Activated CD4-positive, alpha-beta T cell treated with anti-CD3 and anti-CD28 coated beads, Interleukin-2, amount 50 U/mL, for 24 hours (primary cell): Measurements from ENCODE around the gene PIGR.

Source experiments
- DNase-seq, 2 donors: peaks; one replicate each; pipeline ENCODE4 v3.0.0-alpha.2; 2020; ENCODE audit warnings: low read depth in 1 of 2, low spot score in 1 of 2

The PIGR gene

GRCh38 chr1:206912445-206913095, 33.7 kb downstream of the PIGR start:
- DNase-seq: peak in 1 of 2 donors; percentile 69

GRCh38 chr1:206911064-206911663, 35.1 kb downstream of the PIGR start:
- DNase-seq: no peak

GRCh38 chr1:206909883-206910318, 36.4 kb downstream of the PIGR start:
- DNase-seq: no peak

DNA sequence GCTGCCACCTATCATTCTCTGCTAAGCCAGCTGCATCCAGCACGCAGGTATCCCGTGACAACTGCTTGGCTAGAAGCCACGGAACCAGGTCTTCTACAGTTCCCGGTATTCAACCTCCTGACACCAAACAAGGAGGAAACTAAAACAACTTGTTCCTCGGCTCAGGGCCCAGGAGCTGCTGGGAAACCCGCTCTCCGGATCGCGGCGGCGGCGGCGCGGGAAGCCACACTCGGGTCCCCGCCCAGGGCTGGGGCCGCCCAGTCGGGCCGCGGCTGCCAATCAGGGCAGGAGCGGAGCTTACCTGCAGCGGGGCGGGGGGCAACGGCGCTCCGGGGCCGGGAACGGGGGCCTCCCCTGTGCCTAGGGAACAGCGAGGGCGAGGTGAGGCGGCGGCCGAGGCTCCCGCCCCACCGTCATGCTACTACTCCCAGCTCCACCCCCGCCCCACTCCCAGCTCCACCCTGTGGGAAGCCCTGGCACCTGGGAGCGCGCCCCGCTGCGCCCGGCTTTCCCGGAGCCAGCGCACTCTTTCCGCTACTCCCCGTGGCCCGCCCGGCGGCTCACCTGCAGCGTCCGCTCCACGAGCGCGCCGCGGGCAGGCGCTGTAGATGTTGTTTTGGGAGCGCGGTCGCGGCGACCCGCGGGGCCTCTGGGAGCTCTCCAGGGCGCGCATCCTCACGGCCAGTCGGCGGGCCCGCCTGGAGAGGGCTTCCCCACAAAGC, 36.9 kb downstream of the PIGR start:
- no peak for DNase-seq

- no peak for DNase-seq
Observed at GRCh38 chr1:206908038-206908437, 38.2 kb downstream of the PIGR start.

DNA sequence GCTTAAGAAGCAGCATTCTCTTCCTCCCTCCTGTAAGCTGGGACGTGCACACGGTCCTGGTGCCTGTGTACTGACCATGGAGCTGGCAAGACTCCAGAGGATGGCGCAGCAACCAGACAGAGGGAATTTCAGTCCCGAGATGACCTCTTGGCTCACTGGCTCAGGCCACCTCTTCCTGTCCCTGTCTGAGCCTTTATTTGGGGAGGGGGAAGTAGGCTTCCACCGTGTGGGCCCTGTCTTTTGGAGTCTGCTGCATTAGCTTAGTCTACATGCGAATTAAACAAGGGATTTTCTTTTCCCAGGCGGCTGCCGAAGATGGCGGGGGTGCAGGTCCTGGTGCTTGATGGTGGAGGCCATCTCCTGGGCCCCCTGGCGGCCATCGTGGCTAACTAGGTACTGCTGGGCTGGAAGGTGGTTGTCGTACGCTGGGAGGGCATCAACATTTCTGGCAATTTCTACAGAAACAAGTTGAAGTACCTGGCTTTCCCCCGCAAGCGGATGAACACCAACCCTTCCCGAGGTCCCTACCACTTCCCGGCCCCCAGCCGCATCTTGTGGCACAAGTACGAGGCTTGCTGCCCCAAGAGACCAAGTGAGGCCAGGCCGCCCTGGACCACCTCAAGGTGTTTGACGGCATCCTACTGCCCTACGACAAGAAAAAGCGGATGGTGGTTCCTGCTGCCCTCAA, 38.8 kb downstream of the PIGR start:
- DNase-seq: no peak

GRCh38 chr1:206905295-206906164, 40.7 kb downstream of the PIGR start:
- peak in 1 of 2 donors; percentile 57 for DNase-seq

DNA sequence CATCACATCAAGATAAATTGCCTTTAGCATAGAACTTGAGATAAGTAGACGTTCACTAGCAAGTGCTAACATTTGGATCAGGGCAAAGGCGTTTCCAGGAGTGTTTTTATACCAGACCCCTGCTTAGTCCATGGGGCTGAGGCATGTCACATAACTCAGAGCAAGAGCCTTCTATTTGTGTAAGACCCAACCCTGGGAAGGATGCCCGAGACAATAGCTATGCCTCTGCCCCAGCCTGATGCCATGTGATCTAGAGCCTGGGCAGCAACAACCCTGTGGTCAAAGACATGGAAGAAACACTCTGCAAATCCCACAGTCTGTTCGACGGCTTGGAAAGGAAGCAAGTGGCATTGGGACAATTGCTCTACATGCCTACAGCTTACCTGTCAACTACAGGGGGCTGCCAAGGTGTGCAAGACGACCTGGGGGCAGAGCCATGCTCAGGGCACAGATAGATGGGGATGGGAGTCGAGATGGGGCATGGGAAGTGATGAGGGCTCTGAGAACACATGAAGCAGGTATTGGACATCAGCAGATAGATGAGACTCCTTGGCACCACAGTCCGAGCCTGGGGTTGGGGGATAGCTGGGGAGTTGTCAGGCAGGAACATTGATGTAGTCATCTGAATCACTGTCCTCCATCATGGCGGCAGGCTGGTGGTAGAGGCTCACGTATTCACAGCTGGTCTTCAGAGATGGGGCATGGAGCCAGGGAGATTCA, 41.7 kb downstream of the PIGR start:
- DNase-seq: no peak

GRCh38 chr1:206903687-206904086, 42.6 kb downstream of the PIGR start:
- no peak for DNase-seq

- DNase-seq: no peak
Observed at GRCh38 chr1:206902702-206903101, 43.6 kb downstream of the PIGR start.

GRCh38 chr1:206901944-206902343, 44.3 kb downstream of the PIGR start:
- DNase-seq: no peak

DNA sequence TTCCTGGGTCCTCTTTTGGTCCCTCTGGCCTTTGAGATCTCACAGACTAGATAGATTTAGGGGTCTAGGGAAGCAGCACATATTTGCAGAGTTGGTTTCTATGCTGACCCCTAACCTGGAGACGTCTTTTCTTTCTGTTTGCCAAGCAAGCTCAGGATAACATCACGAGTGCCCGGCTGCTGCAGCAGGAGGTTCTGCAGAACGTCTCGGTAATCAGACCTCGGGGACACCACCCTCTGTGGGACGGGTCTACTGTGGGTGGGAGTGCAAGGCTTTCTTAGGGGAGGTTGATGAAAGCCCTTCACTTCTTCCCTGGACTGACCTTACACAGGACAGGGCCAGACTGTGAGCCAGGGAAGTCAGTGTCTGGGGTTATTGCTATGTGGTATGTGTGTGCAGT, 46.1 kb downstream of the PIGR start:
- no peak for DNase-seq

DNA sequence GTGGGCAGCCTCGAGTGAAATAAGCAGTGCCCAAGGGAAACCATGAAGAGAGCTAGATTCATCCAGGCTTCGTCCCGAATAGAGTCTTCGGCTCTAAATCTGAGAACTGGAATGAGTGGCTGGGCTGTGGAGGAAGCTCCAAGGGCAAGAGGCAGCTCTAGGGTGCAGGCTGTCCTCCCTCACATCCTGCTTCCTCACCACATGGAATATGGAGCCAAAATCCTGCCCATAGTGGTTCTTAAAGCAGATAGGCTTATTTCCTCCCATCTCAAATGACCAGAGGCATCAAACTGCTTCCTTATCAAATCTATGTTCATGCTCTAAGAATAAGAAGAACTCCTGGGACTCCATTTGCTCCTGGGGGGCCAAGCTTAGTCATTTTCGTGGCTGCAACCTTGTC, 46.5 kb downstream of the PIGR start:
- no peak for DNase-seq

- no peak for DNase-seq
Observed at GRCh38 chr1:206898915-206899431, 47.3 kb downstream of the PIGR start.

GRCh38 chr1:206898089-206898914, 48.0 kb downstream of the PIGR start:
- no peak for DNase-seq

GRCh38 chr1:206897175-206897574, 49.1 kb downstream of the PIGR start, which contains the start of gene IL24:
Gene IL24 (plus strand): TSS chr1:206897443. CDS start chr1:206897833, 390 bp downstream.
- peak in 1 of 2 donors; percentile 67 for DNase-seq

GRCh38 chr1:206896261-206896660, 50.0 kb downstream of the PIGR start:
- no peak for DNase-seq

- no peak for DNase-seq
Observed at GRCh38 chr1:206895837-206896242, 50.4 kb downstream of the PIGR start.

DNA sequence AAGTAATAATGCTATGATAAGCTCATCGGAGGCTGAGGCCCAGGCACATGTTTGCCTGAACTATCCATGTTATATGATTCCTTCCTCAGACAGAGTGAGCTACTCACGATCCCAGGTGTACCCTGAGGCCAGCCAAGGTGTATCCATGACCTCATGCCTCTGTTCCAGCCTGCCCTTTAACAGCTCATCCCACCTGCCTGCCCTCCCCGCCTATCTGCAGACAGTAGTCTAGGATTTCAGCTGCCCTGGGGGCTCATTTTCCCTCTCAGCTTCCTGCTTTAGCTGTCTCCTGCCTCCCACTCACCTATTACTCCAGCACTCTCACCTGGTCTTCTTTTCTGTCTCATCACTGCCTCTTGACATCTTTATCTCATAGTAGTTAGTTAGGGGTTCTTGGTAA, 50.9 kb downstream of the PIGR start:
- DNase-seq: no peak
